Activated naive CD8-positive, alpha-beta T cell treated with anti-CD3 and anti-CD28 coated beads, Interleukin-2, amount 10 ng/mL, durations not matched to agents 7 days and 5 days (primary cell): ENCODE measurements around the gene SPAG16. TPM values are rescaled to one million over a fixed set of nuclear protein-coding genes. Genes with fewer than 3 reads are reported as not detected.
"Not testable (repeated sequence)": the region's sequence is repeated elsewhere in the genome, so short reads cannot be mapped to it uniquely, and the experiment has no call there.

ENCODE experiments used
- ATAC-seq: fragments of 150-1000 bp; cut with Tn5 transposase; one replicate; pipeline ENCODE4 v1.10.0; 2021; ENCODE audit warnings: low read depth, moderate library complexity
- POLR2A ChIA-PET: fragments of 350-600 bp; sonication (Branson Sonifier 250); formaldehyde crosslinking; loops from one replicate; lab custom pipeline; 2021; ENCODE audit warnings: antibody characterized with exemption; lab: Charles Lee
- DNase-seq: peaks from one replicate; pipeline ENCODE4 v3.0.0; 2021
- H3K27ac Mint-ChIP-seq: one replicate; pipeline ENCODE4 v1.8.0; 2022; ENCODE audit warnings: mild to moderate bottlenecking, mixed read lengths
- H3K27me3 Mint-ChIP-seq: one replicate; pipeline ENCODE4 v1.8.0; 2022; ENCODE audit warnings: mild to moderate bottlenecking, moderate library complexity, mixed read lengths
- H3K36me3 Mint-ChIP-seq: one replicate; pipeline ENCODE4 v1.8.0; 2021; ENCODE audit warnings: mild to moderate bottlenecking, mixed read lengths
- H3K4me1 Mint-ChIP-seq: one replicate; pipeline ENCODE4 v1.8.0; 2021; ENCODE audit warnings: mixed read lengths
- H3K4me3 Mint-ChIP-seq: one replicate; pipeline ENCODE4 v1.8.0; 2022; ENCODE audit warnings: mild to moderate bottlenecking, moderate library complexity, mixed read lengths
- H3K9me3 Mint-ChIP-seq: one replicate; pipeline ENCODE4 v1.8.0; 2021; ENCODE audit warnings: mixed read lengths
- total RNA-seq, 2 experiments: library from RNA; stranded (reverse); gene quantifications; one replicate each; pipeline ENCODE4 v1.2.3, GENCODE V29; 2021

Gene SPAG16
- total RNA-seq, 2 experiments from 2014 or later: 10.9 to 12.6 TPM

- POLR2A ChIA-PET: no interaction called here
- no peaks in the 10 kb centered on the region for H3K36me3 Mint-ChIP-seq
- no peaks in the 10 kb centered on the region for H3K4me1 Mint-ChIP-seq
- no peak overlapping the region for H3K4me3 Mint-ChIP-seq
- peaks cover 2% of the 10 kb centered on the region for H3K27me3 Mint-ChIP-seq
- no peaks in the 10 kb centered on the region for H3K9me3 Mint-ChIP-seq
- DNase-seq (no peak), ATAC-seq (no peak)
- no peak overlapping the region for H3K27ac Mint-ChIP-seq
Measured at GRCh38 chr2:213376644-213377043, 92.4 kb downstream of the SPAG16 start.

- H3K4me1 Mint-ChIP-seq, POLR2A ChIA-PET: not testable (repeated sequence)
Measured at GRCh38 chr2:213407027-213407426, 122.8 kb downstream of the SPAG16 start.

GRCh38 chr2:213408426-213409070 lies 124.3 kb downstream of the SPAG16 start:
- ATAC-seq, H3K27me3 Mint-ChIP-seq, H3K27ac Mint-ChIP-seq, H3K4me1 Mint-ChIP-seq, POLR2A ChIA-PET, DNase-seq, H3K4me3 Mint-ChIP-seq, H3K36me3 Mint-ChIP-seq, H3K9me3 Mint-ChIP-seq: not testable (repeated sequence)

More at GRCh38 chr2:213407027-213407426, 122.8 kb downstream of the SPAG16 start:
- not testable (repeated sequence) for H3K27ac Mint-ChIP-seq, DNase-seq, H3K27me3 Mint-ChIP-seq, H3K36me3 Mint-ChIP-seq, ATAC-seq, H3K9me3 Mint-ChIP-seq, H3K4me3 Mint-ChIP-seq

- H3K4me1 Mint-ChIP-seq, H3K36me3 Mint-ChIP-seq, H3K27ac Mint-ChIP-seq, DNase-seq, H3K4me3 Mint-ChIP-seq, ATAC-seq, H3K9me3 Mint-ChIP-seq, POLR2A ChIA-PET, H3K27me3 Mint-ChIP-seq: not testable (repeated sequence)
Measured at GRCh38 chr2:213410687-213411086, 126.4 kb downstream of the SPAG16 start.

GRCh38 chr2:213411582-213412289 lies 127.5 kb downstream of the SPAG16 start:
- POLR2A ChIA-PET: no interaction called here
- ATAC-seq: no peak
- DNase-seq: no peak
- Mint-ChIP-seq H3K27ac (no peak overlapping the region), H3K9me3 (no peaks in the 10 kb centered on the region), H3K27me3 (no peaks in the 10 kb centered on the region), H3K4me1 (no peaks in the 10 kb centered on the region), H3K4me3 (no peak overlapping the region), H3K36me3 (no peaks in the 10 kb centered on the region)

- Mint-ChIP-seq H3K9me3 (no peaks in the 10 kb centered on the region), H3K4me3 (no peak overlapping the region), H3K36me3 (no peaks in the 10 kb centered on the region), H3K27ac (no peak overlapping the region), H3K27me3 (no peaks in the 10 kb centered on the region), H3K4me1 (no peaks in the 10 kb centered on the region)
- POLR2A ChIA-PET: no interaction called here
- DNase-seq: no peak
- ATAC-seq: no peak
Measured at GRCh38 chr2:213415093-213415492, 130.8 kb downstream of the SPAG16 start.

- Mint-ChIP-seq H3K27ac (no peak overlapping the region), H3K4me3 (no peak overlapping the region), H3K9me3 (no peaks in the 10 kb centered on the region), H3K27me3 (no peaks in the 10 kb centered on the region), H3K36me3 (no peaks in the 10 kb centered on the region), H3K4me1 (no peaks in the 10 kb centered on the region)
- DNase-seq (no peak), ATAC-seq (no peak)
- POLR2A ChIA-PET: no interaction called here
Measured at GRCh38 chr2:213416832-213417231, 132.6 kb downstream of the SPAG16 start.

GRCh38 chr2:213419980-213420379 lies 135.7 kb downstream of the SPAG16 start:
- Mint-ChIP-seq H3K4me1 (no peaks in the 10 kb centered on the region), H3K27ac (no peak overlapping the region), H3K9me3 (no peaks in the 10 kb centered on the region), H3K36me3 (no peaks in the 10 kb centered on the region), H3K4me3 (no peak overlapping the region), H3K27me3 (no peaks in the 10 kb centered on the region)
- ATAC-seq: no peak
- POLR2A ChIA-PET: no interaction called here
- no peak for DNase-seq

- Mint-ChIP-seq H3K4me1 (no peaks in the 10 kb centered on the region), H3K9me3 (no peaks in the 10 kb centered on the region), H3K36me3 (no peaks in the 10 kb centered on the region), H3K27ac (no peak overlapping the region), H3K27me3 (no peaks in the 10 kb centered on the region), H3K4me3 (no peak overlapping the region)
- ATAC-seq (no peak), DNase-seq (no peak)
- POLR2A ChIA-PET: no interaction called here
Measured at GRCh38 chr2:213420828-213421385, 136.6 kb downstream of the SPAG16 start.

GRCh38 chr2:213422211-213422610 lies 137.9 kb downstream of the SPAG16 start:
- Mint-ChIP-seq H3K4me3 (no peak overlapping the region), H3K27me3 (no peaks in the 10 kb centered on the region), H3K9me3 (no peaks in the 10 kb centered on the region), H3K36me3 (no peaks in the 10 kb centered on the region), H3K27ac (no peak overlapping the region), H3K4me1 (no peaks in the 10 kb centered on the region)
- DNase-seq: no peak
- ATAC-seq: no peak
- POLR2A ChIA-PET: no interaction called here

- no peaks in the 10 kb centered on the region for H3K36me3 Mint-ChIP-seq
- peaks cover 3% of the 10 kb centered on the region for H3K9me3 Mint-ChIP-seq
- ATAC-seq (no peak), DNase-seq (no peak)
- POLR2A ChIA-PET: no interaction called here
- no peaks in the 10 kb centered on the region for H3K27me3 Mint-ChIP-seq
- no peaks in the 10 kb centered on the region for H3K4me1 Mint-ChIP-seq
- H3K4me3 Mint-ChIP-seq: no peak overlapping the region
- no peak overlapping the region for H3K27ac Mint-ChIP-seq
Measured at GRCh38 chr2:213425618-213426017, 141.4 kb downstream of the SPAG16 start.

- no peak overlapping the region for H3K27ac Mint-ChIP-seq
- POLR2A ChIA-PET: no interaction called here
- DNase-seq (no peak), ATAC-seq (no peak)
- peaks cover 3% of the 10 kb centered on the region for H3K9me3 Mint-ChIP-seq
- H3K36me3 Mint-ChIP-seq: no peaks in the 10 kb centered on the region
- no peak overlapping the region for H3K4me3 Mint-ChIP-seq
- H3K27me3 Mint-ChIP-seq: no peaks in the 10 kb centered on the region
- no peaks in the 10 kb centered on the region for H3K4me1 Mint-ChIP-seq
Measured at GRCh38 chr2:213429516-213429915, 145.3 kb downstream of the SPAG16 start.

GRCh38 chr2:213443921-213444320 lies 159.7 kb downstream of the SPAG16 start:
- ATAC-seq: no peak
- Mint-ChIP-seq H3K36me3 (no peaks in the 10 kb centered on the region), H3K27me3 (no peaks in the 10 kb centered on the region), H3K4me3 (no peak overlapping the region), H3K4me1 (no peaks in the 10 kb centered on the region), H3K9me3 (peaks cover 1% of the 10 kb centered on the region), H3K27ac (no peak overlapping the region)
- POLR2A ChIA-PET: no interaction called here
- DNase-seq: no peak
